HepG2 (cell line): ENCODE data around the gene SEC14L1.

Source experiments
- CTCF ChIP-seq: sonication (generic); formaldehyde crosslinking; IDR thresholded peaks from 2 replicates; pipeline ENCODE4 v1.5.0; 2020; ENCODE audit warnings: mild to moderate bottlenecking, missing genetic modification reagents, moderate library complexity
- EP300 ChIP-seq, 3 experiments: sonication (generic) in 1 of 3; formaldehyde crosslinking in 1 of 3; IDR thresholded peaks; 2 replicates each; pipeline versions ENCODE4 v1.5.1 to v1.6.1; 2011 to 2020; ENCODE audit warnings: low read depth in 2 of 3, low read length in 2 of 3, borderline replicate concordance in 1 of 3, improper control_type of control experiment in 1 of 3, mild to moderate bottlenecking in 1 of 3, missing genetic modification reagents in 1 of 3, moderate library complexity in 1 of 3
- EZH2 ChIP-seq: conservative IDR thresholded peaks from 2 replicates; pipeline ENCODE4 v1.6.1; 2012; ENCODE audit warnings: mild to moderate bottlenecking, low read depth, low read length, moderate library complexity
- NR2C2 ChIP-seq: sonication (generic); formaldehyde crosslinking; IDR thresholded peaks from 2 replicates; pipeline ENCODE4 v1.4.0; 2020; ENCODE audit warnings: missing genetic modification reagents, mild to moderate bottlenecking, moderate library complexity, borderline replicate concordance
- PBX3 ChIP-seq: sonication (generic); formaldehyde crosslinking; IDR thresholded peaks from 2 replicates; pipeline ENCODE4 v1.8.1; 2023; ENCODE audit warnings: missing genetic modification reagents, inconsistent platforms, borderline replicate concordance
- POLR2AphosphoS5 ChIP-seq: IDR thresholded peaks from 2 replicates; pipeline ENCODE4 v1.6.1; 2012; ENCODE audit warnings: low read depth, low read length
- RFXAP ChIP-seq: sonication (generic); formaldehyde crosslinking; IDR thresholded peaks from 2 replicates; pipeline ENCODE4 v1.4.0; 2020; ENCODE audit warnings: missing genetic modification reagents, borderline replicate concordance
- TCF7L2 ChIP-seq: IDR thresholded peaks from 2 replicates; pipeline ENCODE4 v1.6.1; 2011; ENCODE audit warnings: mild to moderate bottlenecking, low read depth, low read length, moderate library complexity
- ZBTB39 ChIP-seq: sonication (generic); formaldehyde crosslinking; IDR thresholded peaks from 2 replicates; pipeline ENCODE4 v1.5.0; 2020; ENCODE audit warnings: missing genetic modification reagents

GRCh38 chr17:77119668-77120301 lies 21.0 kb upstream of the SEC14L1 start:
- TF ChIP-seq CTCF (CRISPR knock-in tag), result no peak
- TF ChIP-seq NR2C2 (CRISPR knock-in tag), result no peak; the same call in 1 of the 2 replicates
- TF ChIP-seq EZH2, result no peak
- no peak for TF ChIP-seq PBX3 (CRISPR knock-in tag)
- TF ChIP-seq POLR2AphosphoS5, result no peak
- TF ChIP-seq TCF7L2, result no peak
- TF ChIP-seq RFXAP (CRISPR knock-in tag), result no peak
- TF ChIP-seq ZBTB39 (CRISPR knock-in tag), result no peak; the same call in 1 of the 2 replicates
- peak in 1 of 2 experiments; percentile 59; a peak in 2 of 4 replicates for TF ChIP-seq EP300 (IDR thresholded peaks at IDR 0.05; ENCODE audit: low read depth in 2 of 2, low read length in 2 of 2)
- TF ChIP-seq EP300 (CRISPR knock-in tag; IDR thresholded peaks at IDR 0.05; ENCODE audit: borderline replicate concordance), result peak; percentile 37; the same call in 1 of the 2 replicates
